Inflammatory macrophage treated with lipopolysaccharide for 4 hours (primary cell): ENCODE data around the gene NPB.
"Not testable (repeated sequence)": the region's sequence is repeated elsewhere in the genome, so short reads cannot be mapped to it uniquely, and the experiment has no call there.

ENCODE experiments used
- DNase-seq: peaks from one replicate; pipeline ENCODE4 v3.0.0-alpha.2; 2020

NPB gene

GRCh38 chr17:81912441-81913309 lies 10.6 kb downstream of the NPB start:
- no peak for DNase-seq

- no peak for DNase-seq
Observed at GRCh38 chr17:81913394-81914102, 11.5 kb downstream of the NPB start.

GRCh38 chr17:81914103-81914850 lies 12.2 kb downstream of the NPB start:
- no peak for DNase-seq

GRCh38 chr17:81915331-81915730 lies 13.3 kb downstream of the NPB start:
- DNase-seq = no peak

GRCh38 chr17:81916234-81917001 lies 14.4 kb downstream of the NPB start:
- DNase-seq = peak; percentile 83

GRCh38 chr17:81917565-81918332 lies 15.7 kb downstream of the NPB start, which contains the start of gene SIRT7:
Gene SIRT7, minus strand, starts transcription at chr17:81918176. Its CDS starts 45 bp downstream, at chr17:81918131.
- DNase-seq = peak; percentile 80

GRCh38 chr17:81918333-81918669 lies 16.3 kb downstream of the NPB start:
- DNase-seq = not testable (repeated sequence)

GRCh38 chr17:81918832-81919545 lies 17.0 kb downstream of the NPB start:
- no peak for DNase-seq

- peak; percentile 77 for DNase-seq
Observed at GRCh38 chr17:81920612-81921536, 18.8 kb downstream of the NPB start.

GRCh38 chr17:81921537-81921862 lies 19.5 kb downstream of the NPB start:
- no peak for DNase-seq

GRCh38 chr17:81921996-81922565 lies 20.0 kb downstream of the NPB start:
- no peak for DNase-seq

GRCh38 chr17:81922566-81923301 lies 20.7 kb downstream of the NPB start:
- peak; percentile 30 for DNase-seq

- peak; percentile 76 for DNase-seq
Observed at GRCh38 chr17:81923302-81924260, 21.5 kb downstream of the NPB start.

- DNase-seq = no peak
Observed at GRCh38 chr17:81924557-81925532, 22.8 kb downstream of the NPB start.

GRCh38 chr17:81925860-81926450 lies 23.9 kb downstream of the NPB start:
- no peak for DNase-seq
